BJ (cell line): ENCODE data around the gene CAND2. TPM values are rescaled to one million over a fixed set of nuclear protein-coding genes. Genes with fewer than 3 reads are reported as not detected.

Experiments used
- CTCF ChIA-PET: fragments of 350-600 bp; formaldehyde crosslinking; extraction: SDS; loops from one replicate; lab custom pipeline; 2021; ENCODE audit warnings: antibody characterized with exemption, inconsistent platforms; lab: Yijun Ruan, JAX
- POLR2A ChIA-PET: fragments of 300-600 bp; sonication (Branson Sonifier 250); formaldehyde crosslinking; extraction: SDS; loops from one replicate; lab custom pipeline; 2021; ENCODE audit warnings: antibody characterized with exemption; lab: Charles Lee
- DNase-seq: peaks from one replicate; pipeline ENCODE4 v3.0.0-alpha.2; 2011; ENCODE audit warnings: low read depth
- H3K27me3 ChIP-seq: 2 replicates; pipeline ENCODE4 v1.6.0; 2011; ENCODE audit warnings: low read length; ENCODE audit not compliant: control insufficient read depth, insufficient read depth
- H3K36me3 ChIP-seq: 2 replicates; pipeline ENCODE4 v1.5.1; 2011; ENCODE audit warnings: low read length; ENCODE audit not compliant: control insufficient read depth, insufficient read depth
- H3K4me3 ChIP-seq: 2 replicates; pipeline ENCODE4 v1.5.1; 2011; ENCODE audit warnings: low read depth, mild to moderate bottlenecking, control low read depth, low read length
- polyA plus RNA-seq: library from polyadenylated mRNA; depleted of rRNA; stranded (reverse); fragments of >200 nt; gene quantifications from 2 replicates; pipeline ENCODE4 v1.2.3, GENCODE V29; 2011
- TF ChIP-seq, protein P1 (sequence below): IDR thresholded peaks from 2 replicates; pipeline ENCODE4 v1.5.1; 2011; ENCODE audit warnings: low read depth, mild to moderate bottlenecking, control low read depth, inconsistent platforms, low read length, moderate library complexity; ENCODE audit not compliant: insufficient read depth

Gene CAND2
- polyA plus RNA-seq, 1 experiment: 2.3 TPM

GRCh38 chr3:12854565-12854964 lies 58.1 kb downstream of the CAND2 start:
- Histone ChIP-seq H3K4me3 (no peak overlapping the region), H3K36me3 (no peaks in the 10 kb centered on the region), H3K27me3 (peaks cover 15% of the 10 kb centered on the region)
- no peak for DNase-seq
- TF ChIP-seq, protein P1, sequence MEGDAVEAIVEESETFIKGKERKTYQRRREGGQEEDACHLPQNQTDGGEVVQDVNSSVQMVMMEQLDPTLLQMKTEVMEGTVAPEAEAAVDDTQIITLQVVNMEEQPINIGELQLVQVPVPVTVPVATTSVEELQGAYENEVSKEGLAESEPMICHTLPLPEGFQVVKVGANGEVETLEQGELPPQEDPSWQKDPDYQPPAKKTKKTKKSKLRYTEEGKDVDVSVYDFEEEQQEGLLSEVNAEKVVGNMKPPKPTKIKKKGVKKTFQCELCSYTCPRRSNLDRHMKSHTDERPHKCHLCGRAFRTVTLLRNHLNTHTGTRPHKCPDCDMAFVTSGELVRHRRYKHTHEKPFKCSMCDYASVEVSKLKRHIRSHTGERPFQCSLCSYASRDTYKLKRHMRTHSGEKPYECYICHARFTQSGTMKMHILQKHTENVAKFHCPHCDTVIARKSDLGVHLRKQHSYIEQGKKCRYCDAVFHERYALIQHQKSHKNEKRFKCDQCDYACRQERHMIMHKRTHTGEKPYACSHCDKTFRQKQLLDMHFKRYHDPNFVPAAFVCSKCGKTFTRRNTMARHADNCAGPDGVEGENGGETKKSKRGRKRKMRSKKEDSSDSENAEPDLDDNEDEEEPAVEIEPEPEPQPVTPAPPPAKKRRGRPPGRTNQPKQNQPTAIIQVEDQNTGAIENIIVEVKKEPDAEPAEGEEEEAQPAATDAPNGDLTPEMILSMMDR: no peak
- ChIA-PET CTCF (interaction anchor here (0.8 to 2.9 kb wide), 3 partner anchors 12 to 37 kb away, joined by 4 to 10 read pairs (median 10); partner anchors contain the start of gene RPL32), POLR2A (no interaction called here)

- no peak for DNase-seq
- Histone ChIP-seq H3K27me3 (peaks cover 8% of the 10 kb centered on the region), H3K4me3 (no peak overlapping the region), H3K36me3 (no peaks in the 10 kb centered on the region)
- TF ChIP-seq, protein P1: no peak
- ChIA-PET CTCF (interaction anchor here (1.9 kb wide), 1 partner anchor 11 kb away, joined by 6 read pairs; no protein-coding TSS in a partner anchor), POLR2A (no interaction called here)
Observed at GRCh38 chr3:12856626-12857025, 60.1 kb downstream of the CAND2 start.

DNA sequence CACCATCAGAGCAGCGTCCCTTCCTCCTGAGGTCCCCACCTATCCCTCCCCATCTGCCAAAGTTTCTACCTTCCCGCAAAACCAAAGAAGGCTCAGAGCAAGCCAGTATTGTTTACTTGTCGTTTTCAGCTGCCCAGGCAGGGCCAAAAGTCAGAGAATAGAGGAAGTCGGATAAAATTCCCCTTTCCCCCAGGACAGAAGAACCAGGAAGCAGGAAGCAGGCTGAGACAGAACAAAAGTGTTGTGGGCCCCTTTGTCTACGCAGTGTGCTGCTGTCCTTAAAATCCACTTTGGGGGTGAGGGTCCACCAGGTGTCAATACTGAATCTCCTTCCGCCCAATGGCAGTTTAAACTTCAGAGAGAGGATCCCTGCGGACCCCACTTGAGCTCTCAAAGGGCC lies 63.4 kb downstream of the CAND2 start:
- no peak for DNase-seq
- ChIA-PET CTCF (interaction anchor here (1.6 to 1.9 kb wide), 3 partner anchors 8 to 32 kb away, joined by 4 to 5 read pairs (median 4); partner anchors contain the start of gene RPL32), POLR2A (no interaction called here)
- peaks cover 8% of the 10 kb centered on the region for H3K27me3 ChIP-seq
- no peaks in the 10 kb centered on the region for H3K36me3 ChIP-seq
- TF ChIP-seq, protein P1: no peak
- H3K4me3 ChIP-seq: no peak overlapping the region

- TF ChIP-seq, protein P1: no peak
- Histone ChIP-seq H3K4me3 (no peak overlapping the region), H3K36me3 (no peaks in the 10 kb centered on the region), H3K27me3 (peaks cover 4% of the 10 kb centered on the region)
- DNase-seq: no peak
- CTCF ChIA-PET: interaction anchor here (1.1 to 3.4 kb wide), 4 partner anchors 9 to 134 kb away, joined by 4 to 19 read pairs (median 5); no protein-coding TSS in a partner anchor
- POLR2A ChIA-PET: no interaction called here
Observed at GRCh38 chr3:12861611-12862010, 65.1 kb downstream of the CAND2 start.

GRCh38 chr3:12862387-12862786 lies 65.9 kb downstream of the CAND2 start:
- Histone ChIP-seq H3K36me3 (no peaks in the 10 kb centered on the region), H3K27me3 (peaks cover 4% of the 10 kb centered on the region), H3K4me3 (no peak overlapping the region)
- DNase-seq: no peak
- TF ChIP-seq, protein P1: no peak
- POLR2A ChIA-PET: no interaction called here
- CTCF ChIA-PET: interaction anchor here (1.1 to 3.4 kb wide), 4 partner anchors 8 to 133 kb away, joined by 4 to 19 read pairs (median 5); no protein-coding TSS in a partner anchor
